HCT116 (cell line): ENCODE data around the gene SIRPD. TPM values are rescaled to one million over a fixed set of nuclear protein-coding genes. Genes with fewer than 3 reads are reported as not detected.

Experiments used
- ATAC-seq: fragments of 200-7000 bp; cut with Tn5 transposase; 2 replicates; pipeline ENCODE4 v1.9.1; 2020; ENCODE audit warnings: mild to moderate bottlenecking, moderate library complexity
- BruUV-seq: library from RNA; stranded (reverse); fragments of 400-500 nt; replicated peaks from 2 replicates; lab custom pipeline; 2021; lab: Mats Ljungman, UMichigan
- CTCF ChIA-PET: fragments of 300-600 bp; sonication (Branson Sonifier 250); formaldehyde crosslinking; loops from one replicate; lab custom pipeline; 2021; ENCODE audit warnings: antibody characterized with exemption; lab: Charles Lee
- POLR2A ChIA-PET: fragments of 300-600, 350-600 bp; sonication (Branson Sonifier 250); formaldehyde crosslinking; loops from one replicate; lab custom pipeline; 2021; ENCODE audit warnings: antibody characterized with exemption; lab: Charles Lee
- RAD21 ChIA-PET, 2 experiments: fragments of 300-600 bp; sonication (Branson Sonifier 250); formaldehyde crosslinking; loops; one replicate each; lab custom pipeline; 2023; ENCODE audit warnings: low total read pairs in 2 of 2; ENCODE audit not compliant: uncharacterized antibody in 2 of 2, unreplicated experiment in 2 of 2, low non-redundant PET in 1 of 2; lab: Charles Lee
- DNase-seq: peaks from one replicate; pipeline ENCODE4 v3.0.0-alpha.2; 2010; ENCODE audit warnings: low read depth, low spot score
- H2AFZ ChIP-seq: fragments of 200-600 bp; shearing (Covaris generic), sonication (generic); 2 replicates; pipeline ENCODE4 v1.6.1; 2017; ENCODE audit warnings: low read depth, mixed run types, mixed read lengths, antibody characterized with exemption, low read length; ENCODE audit not compliant: poor library complexity, severe bottlenecking
- H3K27ac ChIP-seq: 2 replicates; pipeline ENCODE4 v1.5.1; 2012; ENCODE audit warnings: low read depth, low read length
- H3K27me3 ChIP-seq: fragments of 200-600 bp; sonication (generic); 2 replicates; pipeline ENCODE4 v1.6.1; 2016; ENCODE audit warnings: mixed run types, low read length, mixed read lengths; ENCODE audit not compliant: insufficient read depth
- H3K36me3 ChIP-seq, 2 experiments: fragments of 200-500 bp in 1 of 2; fragments of 200-600 bp in 1 of 2; sonication (Bioruptor generic) in 1 of 2; sonication (generic) in 1 of 2; 2 replicates each; pipeline versions ENCODE4 v1.5.1 to v1.6.1; 2014 to 2016; ENCODE audit warnings: low read length in 2 of 2, inconsistent platforms in 1 of 2, mixed read lengths in 1 of 2, mixed run types in 1 of 2; ENCODE audit not compliant: insufficient read depth in 2 of 2, control insufficient read depth in 1 of 2
- H3K4me1 ChIP-seq, 2 experiments: fragments of 200-600 bp in 1 of 2; sonication (generic) in 1 of 2; 2 replicates each; pipeline versions ENCODE4 v1.5.1 to v1.6.1; 2012 to 2017; ENCODE audit warnings: low read length in 2 of 2, inconsistent platforms in 1 of 2, mild to moderate bottlenecking in 1 of 2, mixed read lengths in 1 of 2, mixed run types in 1 of 2, moderate library complexity in 1 of 2; ENCODE audit not compliant: insufficient read depth in 2 of 2, control insufficient read depth in 1 of 2
- H3K4me2 ChIP-seq: fragments of 200-600 bp; sonication (generic); 2 replicates; pipeline ENCODE4 v1.6.1; 2017; ENCODE audit warnings: mixed run types, low read length, mixed read lengths
- H3K4me3 ChIP-seq, 2 experiments: fragments of 200-600 bp in 1 of 2; sonication (generic) in 1 of 2; replicated peaks in 1 of 2; 2 replicates each; pipeline ENCODE4 v1.5.1; 2011 to 2016; ENCODE audit warnings: low read length in 2 of 2, control low read depth in 1 of 2, low read depth in 1 of 2, mild to moderate bottlenecking in 1 of 2, mixed read lengths in 1 of 2, mixed run types in 1 of 2
- H3K79me2 ChIP-seq: fragments of 200-600 bp; sonication (generic); 2 replicates; pipeline ENCODE4 v1.6.1; 2017; ENCODE audit warnings: mild to moderate bottlenecking, mixed run types, low read length, moderate library complexity, mixed read lengths; ENCODE audit not compliant: insufficient read depth
- H3K9ac ChIP-seq: fragments of 200-600 bp; sonication (generic); 2 replicates; pipeline ENCODE4 v1.6.1; 2016; ENCODE audit warnings: low read length, mixed read lengths
- H3K9me2 ChIP-seq: fragments of 200-600 bp; sonication (generic), shearing (Covaris generic); 2 replicates; pipeline ENCODE4 v1.6.1; 2017; ENCODE audit warnings: mixed run types, mild to moderate bottlenecking, moderate library complexity; ENCODE audit not compliant: insufficient read depth
- H3K9me3 ChIP-seq, 2 experiments: fragments of 200-500 bp in 1 of 2; fragments of 200-600 bp in 1 of 2; sonication (Bioruptor generic) in 1 of 2; sonication (generic) in 1 of 2; 2 replicates each; pipeline ENCODE4 v1.6.1; 2014 to 2017; ENCODE audit warnings: low read length in 2 of 2, mixed read lengths in 2 of 2, inconsistent platforms in 1 of 2, low read depth in 1 of 2, mild to moderate bottlenecking in 1 of 2, mixed run types in 1 of 2, moderate library complexity in 1 of 2; ENCODE audit not compliant: control insufficient read depth in 1 of 2, insufficient read depth in 1 of 2
- H4K20me1 ChIP-seq: fragments of 200-600 bp; sonication (generic), shearing (Covaris generic); 2 replicates; pipeline ENCODE4 v1.6.1; 2017; ENCODE audit warnings: mixed run types, mild to moderate bottlenecking, moderate library complexity; ENCODE audit not compliant: insufficient read depth
- CBX3 ChIP-seq: IDR thresholded peaks from 2 replicates; pipeline ENCODE4 v1.6.1; 2012; ENCODE audit warnings: low read depth
- ZFX ChIP-seq: fragments of 450-650 bp; IDR thresholded peaks from 2 replicates; pipeline ENCODE4 v1.6.1; 2017
- intact Hi-C: fragments of 100-400 bp; cut with micrococcal nuclease; formaldehyde crosslinking; loops from 2 replicates; pipeline ENCODE4 v1.10.0; 2022
- total RNA-seq: library from RNA; stranded (reverse); gene quantifications from one replicate; pipeline ENCODE4 v1.2.1, GENCODE V29; 2021; ENCODE audit not compliant: unreplicated experiment
- TF ChIP-seq, protein P1 (sequence below): IDR thresholded peaks from 2 replicates; pipeline ENCODE4 v1.6.1; 2012; ENCODE audit warnings: low read depth
- TF ChIP-seq, protein P2 (sequence below): IDR thresholded peaks from 2 replicates; pipeline ENCODE4 v1.6.1; 2011; ENCODE audit warnings: mild to moderate bottlenecking, low read length, moderate library complexity; ENCODE audit not compliant: insufficient replicate concordance; ENCODE audit errors: extremely low read depth
- TF ChIP-seq, protein P3 (sequence below), 3 experiments: fragments of 200-600 bp in 1 of 3; sonication (generic) in 1 of 3; IDR thresholded peaks in 2 of 3; conservative IDR thresholded peaks in 1 of 3; 2 replicates each; pipeline ENCODE4 v1.5.1; 2012 to 2017; ENCODE audit warnings: low read depth in 2 of 3, low read length in 2 of 3, antibody characterized with exemption in 1 of 3, borderline replicate concordance in 1 of 3, control low read depth in 1 of 3, mild to moderate bottlenecking in 1 of 3, mixed read lengths in 1 of 3, mixed run types in 1 of 3, moderate library complexity in 1 of 3; ENCODE audit not compliant: insufficient read depth in 1 of 3

SIRPD gene
- total RNA-seq, 1 experiment from 2014 or later, result not detected

DNA sequence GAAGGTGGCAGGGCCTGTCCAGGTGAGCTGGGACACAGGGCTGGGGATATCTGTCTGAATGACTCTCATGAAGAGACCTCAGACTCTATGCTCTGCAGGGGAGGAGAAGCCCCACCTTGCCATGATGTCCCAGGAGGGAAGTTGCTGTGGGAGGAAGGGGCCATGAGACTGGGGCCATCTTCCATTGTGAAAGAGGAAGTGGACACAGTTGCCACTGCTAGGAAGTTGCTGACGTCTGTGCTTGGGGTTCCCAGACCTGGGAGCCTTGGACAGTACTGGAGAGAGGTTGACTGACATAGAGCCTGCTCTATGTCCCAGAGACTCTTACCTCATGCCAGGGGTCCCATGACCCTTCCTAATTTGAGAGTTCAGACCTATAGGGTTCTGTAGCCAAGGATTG lies 37.8 kb upstream of the SIRPD start (continued):
- TF ChIP-seq, protein P1, sequence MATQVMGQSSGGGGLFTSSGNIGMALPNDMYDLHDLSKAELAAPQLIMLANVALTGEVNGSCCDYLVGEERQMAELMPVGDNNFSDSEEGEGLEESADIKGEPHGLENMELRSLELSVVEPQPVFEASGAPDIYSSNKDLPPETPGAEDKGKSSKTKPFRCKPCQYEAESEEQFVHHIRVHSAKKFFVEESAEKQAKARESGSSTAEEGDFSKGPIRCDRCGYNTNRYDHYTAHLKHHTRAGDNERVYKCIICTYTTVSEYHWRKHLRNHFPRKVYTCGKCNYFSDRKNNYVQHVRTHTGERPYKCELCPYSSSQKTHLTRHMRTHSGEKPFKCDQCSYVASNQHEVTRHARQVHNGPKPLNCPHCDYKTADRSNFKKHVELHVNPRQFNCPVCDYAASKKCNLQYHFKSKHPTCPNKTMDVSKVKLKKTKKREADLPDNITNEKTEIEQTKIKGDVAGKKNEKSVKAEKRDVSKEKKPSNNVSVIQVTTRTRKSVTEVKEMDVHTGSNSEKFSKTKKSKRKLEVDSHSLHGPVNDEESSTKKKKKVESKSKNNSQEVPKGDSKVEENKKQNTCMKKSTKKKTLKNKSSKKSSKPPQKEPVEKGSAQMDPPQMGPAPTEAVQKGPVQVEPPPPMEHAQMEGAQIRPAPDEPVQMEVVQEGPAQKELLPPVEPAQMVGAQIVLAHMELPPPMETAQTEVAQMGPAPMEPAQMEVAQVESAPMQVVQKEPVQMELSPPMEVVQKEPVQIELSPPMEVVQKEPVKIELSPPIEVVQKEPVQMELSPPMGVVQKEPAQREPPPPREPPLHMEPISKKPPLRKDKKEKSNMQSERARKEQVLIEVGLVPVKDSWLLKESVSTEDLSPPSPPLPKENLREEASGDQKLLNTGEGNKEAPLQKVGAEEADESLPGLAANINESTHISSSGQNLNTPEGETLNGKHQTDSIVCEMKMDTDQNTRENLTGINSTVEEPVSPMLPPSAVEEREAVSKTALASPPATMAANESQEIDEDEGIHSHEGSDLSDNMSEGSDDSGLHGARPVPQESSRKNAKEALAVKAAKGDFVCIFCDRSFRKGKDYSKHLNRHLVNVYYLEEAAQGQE, result no peak
- TF ChIP-seq, protein P2, sequence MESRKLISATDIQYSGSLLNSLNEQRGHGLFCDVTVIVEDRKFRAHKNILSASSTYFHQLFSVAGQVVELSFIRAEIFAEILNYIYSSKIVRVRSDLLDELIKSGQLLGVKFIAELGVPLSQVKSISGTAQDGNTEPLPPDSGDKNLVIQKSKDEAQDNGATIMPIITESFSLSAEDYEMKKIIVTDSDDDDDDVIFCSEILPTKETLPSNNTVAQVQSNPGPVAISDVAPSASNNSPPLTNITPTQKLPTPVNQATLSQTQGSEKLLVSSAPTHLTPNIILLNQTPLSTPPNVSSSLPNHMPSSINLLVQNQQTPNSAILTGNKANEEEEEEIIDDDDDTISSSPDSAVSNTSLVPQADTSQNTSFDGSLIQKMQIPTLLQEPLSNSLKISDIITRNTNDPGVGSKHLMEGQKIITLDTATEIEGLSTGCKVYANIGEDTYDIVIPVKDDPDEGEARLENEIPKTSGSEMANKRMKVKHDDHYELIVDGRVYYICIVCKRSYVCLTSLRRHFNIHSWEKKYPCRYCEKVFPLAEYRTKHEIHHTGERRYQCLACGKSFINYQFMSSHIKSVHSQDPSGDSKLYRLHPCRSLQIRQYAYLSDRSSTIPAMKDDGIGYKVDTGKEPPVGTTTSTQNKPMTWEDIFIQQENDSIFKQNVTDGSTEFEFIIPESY, result no peak
- TF ChIP-seq ZFX, result no peak

- DNase-seq, result no peak
- no peak overlapping the region for H2AFZ ChIP-seq
- no TSS peak for BruUV-seq
- ChIA-PET CTCF (interaction anchor here (0.9 kb wide), 1 partner anchor 188 kb away, joined by 3 read pairs; no protein-coding TSS in a partner anchor), POLR2A (no interaction called here)
- TF ChIP-seq CBX3, result no peak
- TF ChIP-seq, protein P3, sequence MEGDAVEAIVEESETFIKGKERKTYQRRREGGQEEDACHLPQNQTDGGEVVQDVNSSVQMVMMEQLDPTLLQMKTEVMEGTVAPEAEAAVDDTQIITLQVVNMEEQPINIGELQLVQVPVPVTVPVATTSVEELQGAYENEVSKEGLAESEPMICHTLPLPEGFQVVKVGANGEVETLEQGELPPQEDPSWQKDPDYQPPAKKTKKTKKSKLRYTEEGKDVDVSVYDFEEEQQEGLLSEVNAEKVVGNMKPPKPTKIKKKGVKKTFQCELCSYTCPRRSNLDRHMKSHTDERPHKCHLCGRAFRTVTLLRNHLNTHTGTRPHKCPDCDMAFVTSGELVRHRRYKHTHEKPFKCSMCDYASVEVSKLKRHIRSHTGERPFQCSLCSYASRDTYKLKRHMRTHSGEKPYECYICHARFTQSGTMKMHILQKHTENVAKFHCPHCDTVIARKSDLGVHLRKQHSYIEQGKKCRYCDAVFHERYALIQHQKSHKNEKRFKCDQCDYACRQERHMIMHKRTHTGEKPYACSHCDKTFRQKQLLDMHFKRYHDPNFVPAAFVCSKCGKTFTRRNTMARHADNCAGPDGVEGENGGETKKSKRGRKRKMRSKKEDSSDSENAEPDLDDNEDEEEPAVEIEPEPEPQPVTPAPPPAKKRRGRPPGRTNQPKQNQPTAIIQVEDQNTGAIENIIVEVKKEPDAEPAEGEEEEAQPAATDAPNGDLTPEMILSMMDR (IDR thresholded peaks at IDR 0.05 in 2 of 3, conservative IDR thresholded peaks at IDR 0.05 in 1 of 3; ENCODE audit: borderline replicate concordance in 1 of 3, insufficient read depth in 1 of 3, low read depth in 2 of 3, low read length in 2 of 3), result peak; percentile 12 to 27 (median 17); a peak in 1 of 6 replicates
- TF ChIP-seq, all 23 proteins: peak for 1
- Histone ChIP-seq H3K9ac (no peak overlapping the region), H3K9me2 (no peaks in the 10 kb centered on the region), H3K4me3 (no peak overlapping the region), H3K9me3 (no peaks in the 10 kb centered on the region), H3K4me1 (no peaks in the 10 kb centered on the region), H3K27ac (no peak overlapping the region), H3K4me2 (no peak overlapping the region), H3K27me3 (no peaks in the 10 kb centered on the region), H4K20me1 (no peaks in the 10 kb centered on the region), H3K36me3 (no peaks in the 10 kb centered on the region), H3K79me2 (no peaks in the 10 kb centered on the region)
- intact Hi-C loops, result no loop called here
- no peak for ATAC-seq
- RAD21 ChIA-PET, result no interaction called here
Observed at GRCh38 chr20:1588533-1589460, 31.3 kb upstream of the SIRPD start.
